BE2C (cell line): ENCODE results near the gene EPB41L4A.
A peak's percentile ranks its signal among the peaks of the same experiment; 100 is the strongest.

ENCODE experiments used
- DNase-seq: peaks from one replicate; pipeline ENCODE4 v3.0.0-alpha.2; 2020
- H3K27me3 ChIP-seq: fragments of 250-450 bp; sonication (Bioruptor Pico); 2 replicates; pipeline ENCODE4 v1.5.1; 2020; ENCODE audit warnings: mild to moderate bottlenecking
- H3K36me3 ChIP-seq: fragments of 250-450 bp; sonication (Bioruptor Pico); 2 replicates; pipeline ENCODE4 v1.5.1; 2020; ENCODE audit warnings: mild to moderate bottlenecking
- H3K4me1 ChIP-seq: fragments of 250-450 bp; sonication (Bioruptor Pico); 2 replicates; pipeline ENCODE4 v1.5.1; 2020
- H3K4me3 ChIP-seq: 2 replicates; pipeline ENCODE4 v1.5.1; 2011; ENCODE audit warnings: low read depth, low read length
- H3K9me3 ChIP-seq: fragments of 250-450 bp; sonication (Bioruptor Pico); 2 replicates; pipeline ENCODE4 v1.5.1; 2020
- CTCF ChIP-seq: IDR thresholded peaks from 2 replicates; pipeline ENCODE4 v1.5.1; 2012; ENCODE audit warnings: mild to moderate bottlenecking, low read depth, low read length

Gene EPB41L4A

GRCh38 chr5:112165897-112166737 is 253.0 kb downstream of the EPB41L4A start:
- no peak for TF ChIP-seq CTCF
- DNase-seq = no peak
- Histone ChIP-seq H3K27me3 (no peaks in the 10 kb centered on the region), H3K36me3 (peaks cover 52% of the 10 kb centered on the region), H3K4me1 (no peaks in the 10 kb centered on the region; the same call in 1 of the 2 replicates), H3K9me3 (no peaks in the 10 kb centered on the region), H3K4me3 (no peak overlapping the region)

- Histone ChIP-seq H3K9me3 (no peaks in the 10 kb centered on the region), H3K36me3 (peaks cover 53% of the 10 kb centered on the region), H3K27me3 (no peaks in the 10 kb centered on the region), H3K4me1 (no peaks in the 10 kb centered on the region; the same call in 1 of the 2 replicates), H3K4me3 (no peak overlapping the region)
- no peak for TF ChIP-seq CTCF
- DNase-seq = no peak
These were observed 253.7 kb downstream of the EPB41L4A start for GRCh38 chr5:112165399-112165798.

- no peaks in the 10 kb centered on the region for H3K9me3 ChIP-seq
- DNase-seq = no peak
- no peak for TF ChIP-seq CTCF
- no peaks in the 10 kb centered on the region; the same call in 1 of the 2 replicates for H3K4me1 ChIP-seq
- H3K4me3 ChIP-seq = no peak overlapping the region
- H3K36me3 ChIP-seq = peaks cover 53% of the 10 kb centered on the region
- no peaks in the 10 kb centered on the region for H3K27me3 ChIP-seq
These were observed 255.6 kb downstream of the EPB41L4A start for GRCh38 chr5:112163435-112163834.

- H3K36me3 ChIP-seq = peaks cover 48% of the 10 kb centered on the region
- peak overlapping the region; percentile 92 for H3K4me3 ChIP-seq
- no peaks in the 10 kb centered on the region; the same call in 1 of the 2 replicates for H3K4me1 ChIP-seq
- no peak for DNase-seq
- TF ChIP-seq CTCF = no peak
- no peaks in the 10 kb centered on the region for H3K27me3 ChIP-seq
- H3K9me3 ChIP-seq = no peaks in the 10 kb centered on the region
These were observed 257.7 kb downstream of the EPB41L4A start for GRCh38 chr5:112161392-112161748.

- Histone ChIP-seq H3K36me3 (peaks cover 46% of the 10 kb centered on the region), H3K27me3 (no peaks in the 10 kb centered on the region), H3K4me3 (peak overlapping the region; percentile 92), H3K9me3 (no peaks in the 10 kb centered on the region), H3K4me1 (no peaks in the 10 kb centered on the region; the same call in 1 of the 2 replicates)
- peak; percentile 89 for DNase-seq
- peak; percentile 98 for TF ChIP-seq CTCF
These were observed 258.3 kb downstream of the EPB41L4A start for GRCh38 chr5:112160652-112161391.
